ENCODE measurements around the gene C2CD3. TPM values are rescaled to one million over a fixed set of nuclear protein-coding genes. Genes with fewer than 3 reads are reported as not detected.

The C2CD3 gene, protein sequence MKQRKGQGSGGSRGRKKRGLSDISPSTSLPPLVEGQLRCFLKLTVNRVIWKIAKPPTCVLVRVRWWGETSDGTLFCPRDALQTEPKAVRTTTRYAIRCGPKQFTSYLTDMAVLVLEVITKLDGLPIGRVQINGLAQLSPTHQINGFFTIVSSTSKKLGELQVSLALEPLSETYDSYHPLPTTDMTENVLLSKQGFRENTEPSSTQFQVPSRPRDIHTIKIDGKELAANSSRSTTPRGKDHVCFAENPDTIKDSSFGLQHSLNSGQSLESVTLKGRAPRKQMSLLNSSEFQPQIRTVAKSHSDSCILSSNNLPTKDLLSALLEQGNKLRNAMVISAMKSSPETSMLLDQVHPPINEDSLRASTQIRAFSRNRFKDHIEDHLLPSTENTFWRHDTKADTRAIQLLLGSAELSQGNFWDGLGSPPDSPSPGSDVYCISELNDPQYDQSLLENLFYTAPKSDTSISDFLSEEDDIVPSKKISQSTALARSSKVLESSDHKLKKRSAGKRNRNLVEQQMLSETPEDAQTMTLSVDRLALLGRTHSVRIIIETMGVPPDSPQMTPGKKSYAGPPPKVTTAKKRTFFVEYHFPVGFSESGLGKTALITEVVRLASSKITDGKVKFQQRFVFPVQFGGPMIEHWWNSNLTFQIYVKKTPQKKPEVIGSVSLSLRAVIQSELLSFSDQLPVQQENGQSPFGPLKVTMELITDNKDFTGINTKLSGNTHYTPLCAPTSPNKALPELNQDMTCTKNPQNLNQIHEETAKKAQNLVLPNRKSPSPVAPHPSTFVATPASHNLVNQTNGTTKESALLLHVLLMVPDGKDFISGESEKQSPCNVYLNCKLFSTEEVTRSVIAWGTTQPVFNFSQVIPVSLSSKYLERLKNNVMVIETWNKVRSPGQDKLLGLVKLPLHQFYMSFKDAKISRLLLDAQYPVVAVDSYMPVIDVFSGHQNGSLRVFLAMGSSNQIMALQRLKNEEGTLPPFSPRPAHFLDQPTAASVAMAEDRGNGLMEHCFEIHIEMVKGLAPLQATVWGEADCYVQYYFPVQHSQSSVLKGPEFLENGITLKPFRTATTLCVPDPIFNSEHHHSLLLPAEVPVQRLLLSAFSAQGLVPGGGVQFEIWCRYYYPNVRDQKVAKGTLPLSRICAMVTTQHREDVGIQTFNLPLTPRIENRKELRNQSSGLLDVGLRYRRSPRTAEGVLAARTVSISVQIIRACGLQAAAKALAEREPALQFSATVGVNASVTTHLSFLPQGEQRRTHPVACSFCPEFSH (N-terminal part only)
- 10 to 100 TPM; 17.5 to 34.0 (median 19.0) TPM for total RNA-seq

DNA sequence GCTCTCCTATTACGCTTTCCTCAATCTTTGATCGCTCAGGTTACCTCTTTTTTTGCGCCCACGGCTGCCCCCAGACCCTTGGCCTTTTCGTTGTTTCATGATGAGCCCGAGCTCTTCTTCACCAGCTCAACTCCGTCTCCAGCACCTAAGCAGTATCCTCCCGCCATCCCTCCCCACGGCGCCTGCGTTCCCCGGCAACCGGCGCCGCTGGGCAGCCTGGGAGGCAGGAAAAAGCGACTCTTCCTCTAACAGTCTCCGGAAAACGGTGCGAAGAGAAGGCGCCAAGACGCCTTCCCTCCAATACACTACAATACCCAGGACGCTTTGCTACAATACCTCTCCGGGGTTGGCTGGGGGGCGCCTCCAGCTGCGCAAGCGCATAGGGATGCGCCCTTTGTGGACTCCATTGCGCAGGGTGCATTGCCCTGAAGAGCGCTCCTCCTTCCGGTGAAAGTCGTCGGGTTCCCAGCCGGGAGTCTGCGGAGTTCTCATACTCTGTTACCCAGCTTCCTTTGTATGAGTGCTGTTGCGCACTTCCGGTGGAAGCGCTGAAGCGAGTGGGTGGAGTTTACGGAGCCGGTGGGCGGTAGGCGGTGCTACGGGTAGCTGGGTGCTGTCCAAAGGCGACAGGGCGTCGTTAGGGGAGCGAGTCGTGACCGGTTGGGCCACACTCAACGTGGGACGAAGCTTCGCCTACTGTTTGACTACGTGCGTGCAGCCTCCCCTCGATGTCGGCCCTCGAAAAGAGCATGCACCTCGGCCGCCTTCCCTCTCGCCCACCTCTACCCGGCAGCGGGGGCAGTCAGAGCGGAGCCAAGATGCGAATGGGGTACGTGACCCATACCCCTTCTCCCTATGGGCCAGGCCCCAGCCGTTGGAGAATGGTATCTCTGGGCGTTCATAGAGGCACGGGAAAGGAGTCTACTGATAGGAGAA, at the start of gene C2CD3, which contains the start of gene PPME1:
TSS of gene C2CD3 (minus strand) at position 309 of the 936 bp plus-strand sequence. CDS start at position 99, 210 bp downstream.
TSS of gene PPME1 (plus strand) at position 596 of the 936 bp plus-strand sequence. CDS start at position 729, 133 bp downstream.
- TF ChIP-seq, protein P1, sequence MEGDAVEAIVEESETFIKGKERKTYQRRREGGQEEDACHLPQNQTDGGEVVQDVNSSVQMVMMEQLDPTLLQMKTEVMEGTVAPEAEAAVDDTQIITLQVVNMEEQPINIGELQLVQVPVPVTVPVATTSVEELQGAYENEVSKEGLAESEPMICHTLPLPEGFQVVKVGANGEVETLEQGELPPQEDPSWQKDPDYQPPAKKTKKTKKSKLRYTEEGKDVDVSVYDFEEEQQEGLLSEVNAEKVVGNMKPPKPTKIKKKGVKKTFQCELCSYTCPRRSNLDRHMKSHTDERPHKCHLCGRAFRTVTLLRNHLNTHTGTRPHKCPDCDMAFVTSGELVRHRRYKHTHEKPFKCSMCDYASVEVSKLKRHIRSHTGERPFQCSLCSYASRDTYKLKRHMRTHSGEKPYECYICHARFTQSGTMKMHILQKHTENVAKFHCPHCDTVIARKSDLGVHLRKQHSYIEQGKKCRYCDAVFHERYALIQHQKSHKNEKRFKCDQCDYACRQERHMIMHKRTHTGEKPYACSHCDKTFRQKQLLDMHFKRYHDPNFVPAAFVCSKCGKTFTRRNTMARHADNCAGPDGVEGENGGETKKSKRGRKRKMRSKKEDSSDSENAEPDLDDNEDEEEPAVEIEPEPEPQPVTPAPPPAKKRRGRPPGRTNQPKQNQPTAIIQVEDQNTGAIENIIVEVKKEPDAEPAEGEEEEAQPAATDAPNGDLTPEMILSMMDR (IDR thresholded peaks at IDR 0.05), result no peak
- peak; percentile 91 for DNase-seq (ENCODE audit: low spot score)
- peak; percentile 99 for ATAC-seq (ENCODE audit: low FRiP score)

DNA sequence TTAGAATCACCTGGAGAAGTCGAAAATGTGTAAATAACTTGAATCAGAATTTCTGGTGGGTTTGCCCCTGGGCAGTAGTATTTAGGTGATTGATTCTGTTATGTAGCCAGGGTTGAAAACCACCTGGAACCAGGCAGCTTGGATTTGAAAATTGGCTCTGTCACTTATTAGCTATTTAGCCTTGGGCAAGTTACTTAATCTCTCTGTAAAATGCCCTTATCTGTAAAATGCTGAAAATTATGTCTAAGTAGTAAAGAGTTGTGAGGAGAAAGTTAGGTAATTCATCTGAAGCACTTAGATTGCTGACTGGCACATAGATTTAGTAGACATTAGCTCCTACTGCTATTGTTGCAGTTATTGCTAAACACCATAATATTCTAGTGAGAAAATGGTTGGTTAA, 49.6 kb upstream of the C2CD3 start:
- DNase-seq (ENCODE audit: low spot score) (no peak), ATAC-seq (ENCODE audit: low FRiP score) (peak; percentile 19)
- TF ChIP-seq, protein P1 (IDR thresholded peaks at IDR 0.05), result no peak

DNA sequence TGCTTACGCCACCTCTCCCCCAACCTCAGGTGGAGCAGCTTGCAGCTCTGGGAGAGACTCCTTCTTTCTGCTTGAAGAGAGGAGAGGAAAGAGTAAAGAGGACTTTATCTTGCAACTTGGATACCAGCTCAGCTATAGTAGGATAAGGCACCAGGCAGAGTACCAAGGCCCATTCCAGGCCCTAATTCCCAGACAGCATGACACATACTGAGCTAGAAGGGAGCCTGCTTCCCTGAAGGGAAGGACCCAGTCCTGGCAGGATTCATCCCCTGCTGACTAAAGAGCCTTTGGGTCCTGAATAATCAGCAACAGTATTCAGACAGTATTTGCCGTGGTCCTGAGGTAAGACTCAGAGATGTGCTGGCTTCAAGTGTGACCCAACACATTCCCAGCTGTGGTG, 41.7 kb upstream of the C2CD3 start:
- TF ChIP-seq, protein P1 (IDR thresholded peaks at IDR 0.05), result no peak
- DNase-seq (ENCODE audit: low spot score) (no peak), ATAC-seq (ENCODE audit: low FRiP score) (no peak)

DNA sequence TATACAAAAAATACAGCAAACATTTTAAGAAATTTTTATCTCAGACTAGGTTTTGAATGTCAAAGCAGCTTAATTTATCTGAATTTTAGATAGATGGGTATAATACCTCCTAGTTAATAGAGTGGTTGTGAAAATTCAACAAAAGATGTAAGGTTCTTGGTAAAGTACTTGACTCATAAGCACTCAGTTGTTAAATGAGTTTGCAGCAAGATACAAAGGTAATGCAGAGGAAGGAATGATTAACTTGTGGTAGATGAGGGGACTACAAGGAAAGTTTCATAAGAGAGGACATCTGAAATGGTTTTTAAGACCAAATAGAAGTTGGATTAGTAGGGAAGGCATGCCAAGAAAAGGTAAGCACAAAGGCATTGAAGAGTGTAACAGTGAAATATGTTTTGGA, 37.7 kb upstream of the C2CD3 start:
- TF ChIP-seq, protein P1 (IDR thresholded peaks at IDR 0.05), result no peak
- no peak for ATAC-seq (ENCODE audit: low FRiP score)
- no peak for DNase-seq (ENCODE audit: low spot score)

DNA sequence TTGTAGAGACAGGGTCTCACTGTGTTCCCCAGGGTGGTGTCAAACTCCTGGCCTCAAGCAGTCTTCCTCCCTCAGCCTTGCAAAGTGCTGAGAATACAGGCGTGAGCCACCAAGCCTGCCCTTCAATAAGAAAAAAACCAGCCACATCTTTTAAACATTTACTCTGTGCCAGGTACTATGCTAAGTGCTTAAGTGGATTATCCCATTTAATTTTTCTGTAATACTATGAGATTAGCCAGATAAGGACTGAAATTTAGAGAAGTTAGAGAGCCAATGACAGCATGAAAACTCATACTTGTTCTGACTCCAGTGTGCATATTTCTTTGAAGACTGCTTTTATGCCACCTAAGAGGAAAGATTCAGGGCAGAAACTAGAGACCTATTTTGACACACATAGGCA, 35.9 kb upstream of the C2CD3 start:
- no peak for ATAC-seq (ENCODE audit: low FRiP score)
- TF ChIP-seq, protein P1 (IDR thresholded peaks at IDR 0.05), result no peak
- no peak for DNase-seq (ENCODE audit: low spot score)
